ENCODE data around the gene ZNF385D.

DNA sequence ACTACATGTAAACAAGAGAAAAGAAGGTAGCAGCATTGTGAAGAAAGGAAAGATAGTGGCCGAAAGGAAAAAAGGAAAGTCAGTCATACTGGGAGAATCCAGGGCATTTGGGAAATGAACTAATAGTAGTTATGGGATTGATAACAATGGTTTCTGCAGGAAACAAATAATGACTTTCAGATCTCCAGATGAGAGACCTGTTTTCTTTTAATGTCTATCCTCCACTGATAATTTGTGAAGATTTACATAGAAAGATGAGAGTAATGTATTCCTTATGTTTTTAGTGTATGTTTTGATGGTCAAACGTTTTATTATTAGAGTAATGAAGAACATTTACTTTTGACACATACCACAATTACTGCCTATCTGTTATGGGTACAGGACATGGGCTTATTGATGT is 15.0 kb upstream of the ZNF385D start:
- TF ChIP-seq, protein P1, sequence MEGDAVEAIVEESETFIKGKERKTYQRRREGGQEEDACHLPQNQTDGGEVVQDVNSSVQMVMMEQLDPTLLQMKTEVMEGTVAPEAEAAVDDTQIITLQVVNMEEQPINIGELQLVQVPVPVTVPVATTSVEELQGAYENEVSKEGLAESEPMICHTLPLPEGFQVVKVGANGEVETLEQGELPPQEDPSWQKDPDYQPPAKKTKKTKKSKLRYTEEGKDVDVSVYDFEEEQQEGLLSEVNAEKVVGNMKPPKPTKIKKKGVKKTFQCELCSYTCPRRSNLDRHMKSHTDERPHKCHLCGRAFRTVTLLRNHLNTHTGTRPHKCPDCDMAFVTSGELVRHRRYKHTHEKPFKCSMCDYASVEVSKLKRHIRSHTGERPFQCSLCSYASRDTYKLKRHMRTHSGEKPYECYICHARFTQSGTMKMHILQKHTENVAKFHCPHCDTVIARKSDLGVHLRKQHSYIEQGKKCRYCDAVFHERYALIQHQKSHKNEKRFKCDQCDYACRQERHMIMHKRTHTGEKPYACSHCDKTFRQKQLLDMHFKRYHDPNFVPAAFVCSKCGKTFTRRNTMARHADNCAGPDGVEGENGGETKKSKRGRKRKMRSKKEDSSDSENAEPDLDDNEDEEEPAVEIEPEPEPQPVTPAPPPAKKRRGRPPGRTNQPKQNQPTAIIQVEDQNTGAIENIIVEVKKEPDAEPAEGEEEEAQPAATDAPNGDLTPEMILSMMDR (IDR thresholded peaks at IDR 0.05), result no peak
- TF ChIP-seq POLR2AphosphoS5 (IDR thresholded peaks at IDR 0.05; ENCODE audit: insufficient read depth in 1 of 2, low read depth in 1 of 2), result no peak
